Measurements from ENCODE around the gene GABRG3. TPM values are rescaled to one million over a fixed set of nuclear protein-coding genes. Genes with fewer than 3 reads are reported as not detected.

GABRG3 gene
- total and polyA plus RNA-seq, 2 experiments from 2014 or later = 0.10 to 1.4 TPM

DNA sequence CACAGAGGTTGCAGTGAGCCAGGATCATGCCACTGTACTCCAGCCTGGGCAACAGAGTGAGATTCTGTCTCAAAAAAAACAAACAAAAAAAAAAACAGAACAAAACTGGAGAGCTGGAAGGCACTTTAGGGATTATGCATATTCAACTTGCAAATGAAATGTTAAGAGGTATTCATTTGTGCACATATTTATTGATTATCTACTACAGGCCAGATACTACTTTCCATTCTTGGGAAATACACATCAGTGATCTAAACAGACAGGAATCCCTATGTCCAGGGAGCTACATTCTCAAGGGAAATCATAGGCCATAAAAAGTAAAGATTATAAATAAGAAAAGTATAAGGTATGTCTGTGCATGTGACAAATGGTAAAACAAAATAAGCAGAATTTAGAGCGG, 322.6 kb downstream of the GABRG3 start:
- Mint-ChIP-seq H3K4me1 (peaks cover 5% of the 10 kb centered on the region; the same call in 1 of the 3 replicates), H3K27ac (no peak overlapping the region), H3K36me3 (ENCODE audit: low read depth) (no peaks in the 10 kb centered on the region), H3K27me3 (ENCODE audit: insufficient read depth, low read depth, poor library complexity) (no peaks in the 10 kb centered on the region), H3K9me3 (no peaks in the 10 kb centered on the region), H3K4me3 (no peak overlapping the region)
- Histone ChIP-seq H3K79me2 (replicated peaks; ENCODE audit: insufficient read depth) (no peaks in the 10 kb centered on the region), H3K27ac (ENCODE audit: low read depth) (no peak overlapping the region), H3K36me3 (ENCODE audit: insufficient read depth) (no peaks in the 10 kb centered on the region), H3F3A (replicated peaks; ENCODE audit: low read depth) (no peaks in the 10 kb centered on the region), H3K4me3 (no peak overlapping the region), H2AFZ (no peak overlapping the region), H3K27me3 (ENCODE audit: insufficient read depth) (no peaks in the 10 kb centered on the region), H4K20me1 (replicated peaks; ENCODE audit: insufficient read depth) (no peaks in the 10 kb centered on the region; the same call in 1 of the 2 replicates), H3K4me2 (no peak overlapping the region), H3K9me2 (ENCODE audit: insufficient read depth) (no peaks in the 10 kb centered on the region), H3K4me1 (ENCODE audit: insufficient read depth) (no peaks in the 10 kb centered on the region)
- no peak for ATAC-seq
- no peak for TF ChIP-seq POLR2AphosphoS5 (IDR thresholded peaks at IDR 0.05; ENCODE audit: low read depth)
- no peak for TF ChIP-seq ZNF331 (CRISPR knock-in tag; IDR thresholded peaks at IDR 0.05; ENCODE audit: low read depth)
- TF ChIP-seq JUNB (IDR thresholded peaks at IDR 0.05; ENCODE audit: unreplicated experiment) = no peak
- no peak for TF ChIP-seq CREB1 (CRISPR knock-in tag; IDR thresholded peaks at IDR 0.05; ENCODE audit: low read depth)
- TF ChIP-seq EZH2 (IDR thresholded peaks at IDR 0.05; ENCODE audit: low read depth, unreplicated experiment) = no peak
- TF ChIP-seq, protein P1, sequence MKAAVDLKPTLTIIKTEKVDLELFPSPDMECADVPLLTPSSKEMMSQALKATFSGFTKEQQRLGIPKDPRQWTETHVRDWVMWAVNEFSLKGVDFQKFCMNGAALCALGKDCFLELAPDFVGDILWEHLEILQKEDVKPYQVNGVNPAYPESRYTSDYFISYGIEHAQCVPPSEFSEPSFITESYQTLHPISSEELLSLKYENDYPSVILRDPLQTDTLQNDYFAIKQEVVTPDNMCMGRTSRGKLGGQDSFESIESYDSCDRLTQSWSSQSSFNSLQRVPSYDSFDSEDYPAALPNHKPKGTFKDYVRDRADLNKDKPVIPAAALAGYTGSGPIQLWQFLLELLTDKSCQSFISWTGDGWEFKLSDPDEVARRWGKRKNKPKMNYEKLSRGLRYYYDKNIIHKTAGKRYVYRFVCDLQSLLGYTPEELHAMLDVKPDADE (IDR thresholded peaks at IDR 0.05) = no peak
- no peak for TF ChIP-seq ZNF114 (CRISPR knock-in tag; IDR thresholded peaks at IDR 0.05)
- TF ChIP-seq ZNF462 (CRISPR knock-in tag; IDR thresholded peaks at IDR 0.05) = no peak
- no peak for TF ChIP-seq EZH2phosphoT487 (IDR thresholded peaks at IDR 0.05; ENCODE audit: unreplicated experiment)
- TF ChIP-seq REST (IDR thresholded peaks at IDR 0.05; ENCODE audit: unreplicated experiment) = no peak
- TF ChIP-seq CTCF (conservative IDR thresholded peaks at IDR 0.05; ENCODE audit: low read depth in 2 of 2) = no peak
- TF ChIP-seq NANOG (IDR thresholded peaks at IDR 0.05; ENCODE audit: borderline replicate concordance) = no peak
- TF ChIP-seq STAT1 (IDR thresholded peaks at IDR 0.05; ENCODE audit: unreplicated experiment) = no peak
- no peak for DNase-seq (ENCODE audit: low spot score)

All from GM23338 (cell line).